Stomach (tissue), 4 donors: ENCODE measurements around the gene GALNT17.

Experiments
- EP300 ChIP-seq: sonication (generic); formaldehyde crosslinking; IDR thresholded peaks from one replicate; pipeline ENCODE4 v1.6.1; 2017; ENCODE audit warnings: antibody characterized with exemption
- POLR2A ChIP-seq, 4 donors: fragments of 450-650 bp; IDR thresholded peaks; one replicate each; pipeline ENCODE4 v1.6.1; 2016; ENCODE audit warnings: antibody characterized with exemption in 4 of 4, control low read depth in 2 of 4, mild to moderate bottlenecking in 1 of 4, moderate library complexity in 1 of 4
- TF ChIP-seq, protein P1 (sequence below), 7 experiments: fragments of 450-650 bp in 4 of 7; fragments of 200-600 bp in 3 of 7; sonication (generic) in 3 of 7; IDR thresholded peaks; one replicate each; pipeline ENCODE4 v1.5.1; 2016 to 2019; ENCODE audit warnings: antibody characterized with exemption in 7 of 7, control low read depth in 2 of 7, mild to moderate bottlenecking in 1 of 7

- TF ChIP-seq POLR2A (IDR thresholded peaks at IDR 0.05) = no peak
- no peak for TF ChIP-seq EP300
- TF ChIP-seq, protein P1, sequence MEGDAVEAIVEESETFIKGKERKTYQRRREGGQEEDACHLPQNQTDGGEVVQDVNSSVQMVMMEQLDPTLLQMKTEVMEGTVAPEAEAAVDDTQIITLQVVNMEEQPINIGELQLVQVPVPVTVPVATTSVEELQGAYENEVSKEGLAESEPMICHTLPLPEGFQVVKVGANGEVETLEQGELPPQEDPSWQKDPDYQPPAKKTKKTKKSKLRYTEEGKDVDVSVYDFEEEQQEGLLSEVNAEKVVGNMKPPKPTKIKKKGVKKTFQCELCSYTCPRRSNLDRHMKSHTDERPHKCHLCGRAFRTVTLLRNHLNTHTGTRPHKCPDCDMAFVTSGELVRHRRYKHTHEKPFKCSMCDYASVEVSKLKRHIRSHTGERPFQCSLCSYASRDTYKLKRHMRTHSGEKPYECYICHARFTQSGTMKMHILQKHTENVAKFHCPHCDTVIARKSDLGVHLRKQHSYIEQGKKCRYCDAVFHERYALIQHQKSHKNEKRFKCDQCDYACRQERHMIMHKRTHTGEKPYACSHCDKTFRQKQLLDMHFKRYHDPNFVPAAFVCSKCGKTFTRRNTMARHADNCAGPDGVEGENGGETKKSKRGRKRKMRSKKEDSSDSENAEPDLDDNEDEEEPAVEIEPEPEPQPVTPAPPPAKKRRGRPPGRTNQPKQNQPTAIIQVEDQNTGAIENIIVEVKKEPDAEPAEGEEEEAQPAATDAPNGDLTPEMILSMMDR (IDR thresholded peaks at IDR 0.05) = no peak
Observed at GRCh38 chr7:71539615-71540014, 407.7 kb downstream of the GALNT17 start.
